Stimulated activated CD8-positive, alpha-beta memory T cell treated with anti-CD3 and anti-CD28 coated beads, Interleukin-15, amount 100 ng/mL, for 1 hour (primary cell): ENCODE measurements around the gene FGFR2.
"Not testable (repeated sequence)": the region's sequence is repeated elsewhere in the genome, so short reads cannot be mapped to it uniquely, and the experiment has no call there.

Experiments used
- DNase-seq: peaks from one replicate; pipeline ENCODE4 v3.0.0-alpha.2; 2020; ENCODE audit warnings: low read depth

The FGFR2 gene

GRCh38 chr10:121590772-121591171, 7.5 kb downstream of the FGFR2 start:
- no peak for DNase-seq

- no peak for DNase-seq
Measured at GRCh38 chr10:121589553-121589952, 8.7 kb downstream of the FGFR2 start.

- no peak for DNase-seq
Measured at GRCh38 chr10:121583857-121584256, 14.4 kb downstream of the FGFR2 start.

GRCh38 chr10:121583258-121583657, 15.0 kb downstream of the FGFR2 start:
- no peak for DNase-seq

- DNase-seq, result no peak
Measured at GRCh38 chr10:121580276-121581116, 17.7 kb downstream of the FGFR2 start.

- no peak for DNase-seq
Measured at GRCh38 chr10:121579656-121580055, 18.6 kb downstream of the FGFR2 start.

GRCh38 chr10:121578965-121579364, 19.3 kb downstream of the FGFR2 start:
- no peak for DNase-seq

GRCh38 chr10:121578298-121578697, 19.9 kb downstream of the FGFR2 start:
- no peak for DNase-seq

GRCh38 chr10:121577568-121577967, 20.7 kb downstream of the FGFR2 start:
- DNase-seq, result no peak

- no peak for DNase-seq
Measured at GRCh38 chr10:121576139-121576538, 22.1 kb downstream of the FGFR2 start.

GRCh38 chr10:121574519-121575166, 23.6 kb downstream of the FGFR2 start:
- no peak for DNase-seq

- no peak for DNase-seq
Measured at GRCh38 chr10:121573538-121573941, 24.7 kb downstream of the FGFR2 start.

- no peak for DNase-seq
Measured at GRCh38 chr10:121572859-121573537, 25.2 kb downstream of the FGFR2 start.

GRCh38 chr10:121570315-121570714, 27.9 kb downstream of the FGFR2 start:
- no peak for DNase-seq

GRCh38 chr10:121568275-121568674, 30.0 kb downstream of the FGFR2 start:
- DNase-seq, result no peak

- no peak for DNase-seq
Measured at GRCh38 chr10:121567569-121567968, 30.7 kb downstream of the FGFR2 start.

GRCh38 chr10:121566755-121567154, 31.5 kb downstream of the FGFR2 start:
- DNase-seq, result no peak

GRCh38 chr10:121559326-121560026, 38.8 kb downstream of the FGFR2 start:
- DNase-seq, result no peak

- no peak for DNase-seq
Measured at GRCh38 chr10:121558238-121558637, 40.0 kb downstream of the FGFR2 start.

- DNase-seq, result no peak
Measured at GRCh38 chr10:121556918-121557573, 41.2 kb downstream of the FGFR2 start.

GRCh38 chr10:121556455-121556854, 41.8 kb downstream of the FGFR2 start:
- DNase-seq, result no peak

GRCh38 chr10:121554916-121555315, 43.3 kb downstream of the FGFR2 start:
- DNase-seq, result not testable (repeated sequence)
